Right kidney (tissue), 1 donor: ENCODE results near the gene SDK1.
"Not testable (repeated sequence)": the region's sequence is repeated elsewhere in the genome, so short reads cannot be mapped to it uniquely, and the experiment has no call there.

ENCODE experiments used
- DNase-seq: peaks from one replicate; pipeline ENCODE4 v3.0.0-alpha.2; 2016

Gene SDK1

DNA sequence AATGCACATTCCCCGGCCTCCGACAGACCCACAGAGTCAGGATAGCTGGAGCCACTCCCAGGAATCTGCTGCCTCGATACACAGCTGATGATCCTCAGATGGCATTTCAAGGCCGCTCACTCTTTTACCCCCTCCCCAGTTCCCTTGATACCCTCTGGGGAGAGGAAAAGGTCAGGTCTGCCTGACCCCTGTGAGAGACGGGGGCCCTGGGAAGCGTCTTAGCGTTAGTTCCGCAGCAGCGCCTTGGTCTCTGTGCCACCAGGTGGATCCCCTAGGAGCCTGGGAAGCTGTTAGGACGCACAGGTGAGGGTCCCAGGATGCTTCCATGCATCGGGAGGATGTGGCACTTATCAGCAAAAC, 960.5 kb downstream of the SDK1 start:
- DNase-seq = no peak

DNA sequence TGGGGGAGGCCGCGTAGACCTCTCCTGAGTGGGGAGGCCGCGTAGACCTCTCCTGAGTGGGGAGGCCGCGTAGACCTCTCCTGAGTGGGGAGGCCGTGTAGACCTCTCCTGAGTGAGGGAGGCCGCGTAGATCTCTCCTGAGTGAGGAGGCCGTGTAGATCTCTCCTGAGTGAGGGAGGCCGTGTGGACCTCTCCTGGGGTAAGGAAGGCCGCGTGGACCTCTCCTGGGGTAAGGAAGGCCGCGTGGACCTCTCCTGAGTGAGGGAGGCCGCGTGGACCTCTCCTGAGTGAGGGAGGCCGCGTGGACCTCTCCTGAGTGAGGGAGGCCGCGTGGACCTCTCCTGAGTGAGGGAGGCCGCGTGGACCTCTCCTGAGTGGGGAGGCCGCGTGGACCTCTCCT, 963.2 kb downstream of the SDK1 start:
- DNase-seq = not testable (repeated sequence)

DNA sequence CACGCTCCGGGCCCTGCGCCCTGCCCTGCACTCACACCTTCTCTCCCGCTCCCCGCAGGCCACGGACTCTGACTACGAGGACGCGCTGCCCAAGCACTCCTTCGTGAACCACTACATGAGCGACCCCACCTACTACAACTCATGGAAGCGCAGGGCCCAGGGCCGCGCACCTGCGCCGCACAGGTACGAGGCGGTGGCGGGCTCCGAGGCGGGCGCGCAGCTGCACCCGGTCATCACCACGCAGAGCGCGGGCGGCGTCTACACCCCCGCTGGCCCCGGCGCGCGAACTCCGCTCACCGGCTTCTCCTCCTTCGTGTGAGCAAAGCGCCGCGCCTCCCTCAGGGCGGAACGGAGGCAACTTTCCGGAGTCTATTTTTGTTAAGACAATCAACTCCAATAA, 964.0 kb downstream of the SDK1 start:
- DNase-seq = peak; percentile 49

DNA sequence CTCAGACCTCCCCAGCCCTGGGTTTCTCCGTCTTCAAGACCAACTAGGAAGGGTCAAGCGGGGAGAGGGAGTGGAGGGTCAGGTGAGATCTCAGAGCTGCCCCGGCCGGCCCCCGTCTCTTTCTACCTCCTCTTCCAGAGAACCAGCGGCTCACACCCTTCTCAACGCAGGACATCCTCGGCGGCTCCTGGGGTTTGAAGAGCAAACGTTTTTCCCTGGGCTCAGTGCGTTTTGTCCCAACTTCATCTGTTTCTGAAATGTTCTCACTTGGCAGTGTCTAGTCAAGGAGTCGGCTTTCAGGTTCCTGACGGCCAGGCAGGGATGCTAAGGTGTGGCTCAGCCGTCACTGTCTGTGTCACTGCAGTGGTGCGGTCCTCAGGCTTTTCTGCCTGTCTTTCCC, 964.6 kb downstream of the SDK1 start:
- DNase-seq = no peak

- DNase-seq = no peak
These were observed 965.4 kb downstream of the SDK1 start for GRCh38 chr7:4266270-4267040.

GRCh38 chr7:4267341-4268039, 966.4 kb downstream of the SDK1 start:
- DNase-seq = no peak

DNA sequence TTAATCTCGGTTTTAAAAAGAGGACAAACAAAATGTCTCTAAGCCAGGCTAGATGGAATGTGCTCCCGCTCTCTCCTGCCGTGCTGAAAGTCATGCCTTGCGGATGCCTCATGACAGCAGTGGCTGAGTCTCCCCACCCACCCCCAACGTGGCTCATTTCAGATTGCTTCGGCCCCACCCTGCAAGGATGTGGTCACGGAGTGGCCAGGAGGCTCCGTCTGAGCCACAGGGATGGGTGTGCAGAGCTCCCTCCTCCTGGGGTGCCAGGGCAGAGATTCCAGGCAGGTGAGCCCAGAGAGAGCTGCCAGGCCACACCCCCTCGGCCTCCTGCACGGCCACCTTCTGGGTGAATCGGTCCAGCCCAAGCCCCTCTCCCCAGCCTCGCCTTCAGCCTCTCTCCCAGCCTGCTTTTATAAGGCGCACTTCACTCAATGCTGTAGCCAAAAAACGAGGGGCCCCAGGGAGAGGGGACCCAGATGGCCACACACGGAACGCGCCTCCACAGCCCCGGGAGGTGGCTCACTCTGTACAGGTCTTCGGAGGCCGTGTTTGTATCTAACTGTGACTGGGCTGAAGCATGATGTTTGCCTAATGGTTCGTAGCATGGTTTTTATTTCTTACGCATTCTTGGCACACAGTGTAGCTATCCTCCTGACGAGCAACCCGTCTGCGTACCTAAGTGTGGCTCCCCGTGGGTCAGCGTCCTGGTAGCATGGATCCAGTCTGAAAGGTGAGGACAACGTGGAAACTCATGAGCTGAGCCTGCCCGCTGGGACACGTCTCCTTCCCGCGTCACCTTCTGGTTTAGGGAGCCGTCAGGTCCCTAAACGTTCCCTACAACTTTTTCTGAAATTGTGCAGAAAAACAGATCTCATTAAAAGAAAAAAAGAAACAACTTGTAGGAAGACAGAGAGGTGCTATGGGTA, 967.3 kb downstream of the SDK1 start:
- DNase-seq = no peak

DNA sequence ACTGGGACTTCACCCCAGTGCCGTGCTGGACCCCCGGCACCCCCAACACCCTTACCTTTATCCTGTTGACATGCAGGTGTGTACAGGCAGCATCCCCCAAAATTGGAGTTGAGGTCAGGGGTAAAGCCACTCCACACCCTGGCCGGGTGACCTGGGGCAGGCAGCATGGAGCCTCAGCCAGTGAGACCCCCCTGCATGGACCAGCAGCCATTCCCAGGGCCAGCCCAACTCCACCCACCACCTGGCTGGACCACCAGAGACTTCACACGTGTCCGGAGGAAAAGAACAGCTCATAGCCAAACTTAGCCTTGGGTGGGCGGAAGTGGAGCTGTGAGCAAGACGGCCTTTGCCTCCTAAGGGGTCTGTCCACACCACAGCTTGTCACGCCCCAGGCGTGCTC, 968.0 kb downstream of the SDK1 start:
- DNase-seq = no peak

- no peak for DNase-seq
These were observed 968.7 kb downstream of the SDK1 start for GRCh38 chr7:4269746-4270145.

DNA sequence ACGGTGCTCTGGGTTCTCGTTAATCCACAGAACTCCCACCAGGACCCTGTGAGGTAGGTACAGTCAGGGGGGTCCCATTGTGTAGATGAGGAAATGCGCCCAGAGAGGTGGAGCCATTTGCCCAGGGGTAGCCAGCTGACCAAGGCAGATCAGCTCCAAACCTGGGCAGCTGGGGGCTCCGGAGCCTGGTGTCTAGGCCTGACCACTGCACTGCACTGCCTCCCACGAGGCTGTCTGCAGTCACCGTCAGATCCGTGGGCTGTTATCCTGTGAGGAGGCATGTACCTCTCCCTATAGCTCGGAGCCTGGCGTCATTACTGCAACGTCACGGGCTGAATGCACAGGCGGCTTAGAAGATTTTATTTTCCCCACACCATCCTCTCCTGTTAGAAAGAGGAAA, 969.2 kb downstream of the SDK1 start:
- DNase-seq = no peak

GRCh38 chr7:4270941-4271715, 970.1 kb downstream of the SDK1 start:
- no peak for DNase-seq

DNA sequence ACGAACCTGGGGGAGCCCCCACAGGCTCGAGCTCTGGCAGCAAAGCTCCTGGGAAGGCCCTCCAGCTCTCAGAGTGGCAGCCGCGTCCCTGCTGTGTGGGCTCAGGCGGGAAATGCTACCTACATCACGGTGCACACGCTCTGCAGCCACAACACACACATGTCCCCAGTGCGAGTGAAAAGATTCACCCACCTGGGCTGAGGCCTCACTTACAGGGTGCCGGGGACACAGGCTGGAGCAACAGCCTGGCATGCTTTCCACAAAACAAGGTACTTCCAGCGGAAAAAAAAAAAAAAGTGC, 970.6 kb downstream of the SDK1 start:
- no peak for DNase-seq

DNA sequence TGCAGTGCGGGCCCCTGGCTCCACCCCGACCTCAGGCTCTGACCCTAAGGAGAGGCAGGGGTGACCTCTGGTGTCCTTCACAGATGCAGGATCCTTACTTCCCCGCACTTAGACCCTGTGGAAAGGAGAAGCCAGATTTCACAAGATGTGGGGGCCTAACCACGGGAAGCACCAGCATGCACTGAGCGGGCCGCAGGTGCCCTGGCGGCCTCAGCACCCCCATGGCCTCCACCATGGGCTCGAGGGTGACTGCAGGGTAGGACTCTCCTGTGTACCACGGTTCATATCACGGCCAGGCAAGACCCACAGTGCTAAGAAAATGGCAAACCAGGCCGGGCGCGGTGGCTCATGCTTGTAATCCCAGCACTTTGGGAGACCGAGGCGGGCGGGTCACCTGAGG, 971.1 kb downstream of the SDK1 start:
- DNase-seq = no peak

- no peak for DNase-seq
These were observed 972.6 kb downstream of the SDK1 start for GRCh38 chr7:4273566-4274230.

DNA sequence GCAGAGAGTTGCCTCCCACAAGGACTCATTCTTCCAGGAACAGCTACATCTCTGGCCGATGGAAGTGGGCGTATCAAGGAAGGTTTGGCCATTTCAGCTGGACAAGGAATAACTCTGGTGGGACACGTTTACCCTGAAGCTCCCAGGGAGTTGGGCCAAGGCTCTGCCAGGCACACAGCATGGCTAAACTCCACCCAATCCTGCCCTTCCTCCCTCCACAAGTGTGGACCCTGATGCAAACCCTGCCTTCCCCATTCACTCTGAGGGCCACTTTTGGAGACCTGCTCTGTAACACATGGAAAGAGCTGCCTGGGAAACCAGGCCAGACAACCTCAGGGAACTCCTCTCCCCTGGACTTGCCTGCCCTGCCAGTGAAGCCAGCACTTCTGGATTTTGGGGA, 973.2 kb downstream of the SDK1 start:
- no peak for DNase-seq

GRCh38 chr7:4277936-4278335, 976.9 kb downstream of the SDK1 start:
- no peak for DNase-seq

GRCh38 chr7:4279216-4279615, 978.2 kb downstream of the SDK1 start:
- DNase-seq = no peak

DNA sequence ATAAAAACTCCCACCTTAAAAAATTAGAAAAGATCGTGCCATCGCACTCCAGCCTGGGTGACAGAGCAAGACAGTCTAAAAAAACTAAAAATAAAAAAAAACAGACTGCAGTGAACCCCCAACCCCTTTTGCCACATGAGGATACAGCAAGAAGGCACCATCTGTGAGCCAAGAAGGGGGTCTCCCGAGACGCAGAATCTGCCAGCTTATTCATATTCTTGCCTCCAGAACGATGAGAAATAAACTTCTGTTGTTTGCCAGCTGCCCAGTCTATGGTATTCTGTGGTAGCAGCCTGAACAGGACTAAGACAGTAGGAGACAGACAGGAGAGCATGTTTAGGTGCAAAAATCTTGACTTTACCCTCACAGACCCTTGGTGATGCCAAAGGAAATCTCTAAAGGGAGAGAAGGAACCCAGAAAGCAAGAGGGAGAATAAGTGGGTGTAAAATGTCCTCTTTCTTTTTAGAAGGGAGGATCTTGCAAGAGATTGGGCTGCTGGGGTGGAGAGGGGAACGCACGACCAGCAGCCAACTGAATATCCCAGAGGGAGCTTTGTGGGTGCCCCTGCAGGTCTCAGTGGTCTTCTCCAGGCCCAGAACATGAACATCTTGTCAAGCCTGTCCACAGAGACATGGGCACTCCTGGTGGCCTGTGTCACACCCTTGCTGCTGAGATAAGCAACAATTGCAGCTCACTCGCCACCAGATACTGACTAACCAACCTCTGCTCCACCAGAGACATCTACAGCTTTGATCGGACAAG, 980.4 kb downstream of the SDK1 start:
- DNase-seq = no peak

- no peak for DNase-seq
These were observed 981.6 kb downstream of the SDK1 start for GRCh38 chr7:4282434-4283223.

- no peak for DNase-seq
These were observed 985.3 kb downstream of the SDK1 start for GRCh38 chr7:4286351-4286750.
